H1 (cell line): ENCODE results near the gene ZNF24. TPM values are rescaled to one million over a fixed set of nuclear protein-coding genes. Genes with fewer than 3 reads are reported as not detected.

ENCODE experiments used
- CTBP2 ChIP-seq: IDR thresholded peaks from 2 replicates; pipeline ENCODE4 v1.7.0; 2011; ENCODE audit warnings: borderline replicate concordance, mild to moderate bottlenecking, moderate library complexity, mixed read lengths, low read length; ENCODE audit not compliant: insufficient read depth, insufficient read length
- RNF2 ChIP-seq: fragments of 200-900, 300-1000 bp; sonication (generic); IDR thresholded peaks from 2 replicates; pipeline ENCODE4 v1.7.1; 2016; ENCODE audit warnings: borderline replicate concordance, low read depth, mild to moderate bottlenecking, antibody characterized with exemption, low read length; ENCODE audit not compliant: poor library complexity, severe bottlenecking; ENCODE audit errors: missing control alignments
- TAF1 ChIP-seq: IDR thresholded peaks from 2 replicates; pipeline ENCODE4 v1.6.1; 2011; ENCODE audit warnings: mild to moderate bottlenecking, low read depth, low read length
- USF2 ChIP-seq: IDR thresholded peaks from 2 replicates; pipeline ENCODE4 v1.6.1; 2011; ENCODE audit warnings: low read length, improper control_type of control experiment
- polyA plus RNA-seq, 7 experiments: library from polyadenylated mRNA; depleted of rRNA in 3 of 7; stranded (reverse) in 5 of 7; unstranded in 2 of 7; fragments of >200 nt in 5 of 7; fragments of 200-250 nt in 2 of 7; gene quantifications; 1 replicate in 5 of 7; 2 replicates in 1 of 7; 4 replicates in 1 of 7; pipeline versions ENCODE4 v1.2.1 to v1.2.3, GENCODE V29; 2011 to 2013; ENCODE audit warnings: missing spikeins in 2 of 7, mixed read lengths in 2 of 7
- total RNA-seq: library from RNA; stranded (reverse); fragmentation: NEBNext Ultra II Directional; extraction: Animal tissue kit (Norgen Biotek cat#: 25700); gene quantifications from 2 replicates; pipeline ENCODE4 v1.2.1, GENCODE V29; 2021

Gene ZNF24
- total and polyA plus RNA-seq, 2 of the 8 experiments (the other 6 are each of a cell fraction or from before 2014, with no cell fraction given): 12.5 to 56.9 TPM

GRCh38 chr18:35284841-35285240 is 59.4 kb downstream of the ZNF24 start (continued):
- no peak for TF ChIP-seq TAF1
- no peak for TF ChIP-seq CTBP2
- TF ChIP-seq USF2: no peak
- TF ChIP-seq RNF2: no peak
